C4-2B (cell line): ENCODE measurements around the gene VSX2.

Source experiments
- ZFX ChIP-seq: fragments of 450-650 bp; IDR thresholded peaks from 2 replicates; pipeline ENCODE4 v1.6.1; 2017
- TF ChIP-seq, protein P1 (sequence below): fragments of 450-650 bp; conservative IDR thresholded peaks from 2 replicates; pipeline ENCODE4 v1.5.1; 2017; ENCODE audit warnings: mild to moderate bottlenecking

DNA sequence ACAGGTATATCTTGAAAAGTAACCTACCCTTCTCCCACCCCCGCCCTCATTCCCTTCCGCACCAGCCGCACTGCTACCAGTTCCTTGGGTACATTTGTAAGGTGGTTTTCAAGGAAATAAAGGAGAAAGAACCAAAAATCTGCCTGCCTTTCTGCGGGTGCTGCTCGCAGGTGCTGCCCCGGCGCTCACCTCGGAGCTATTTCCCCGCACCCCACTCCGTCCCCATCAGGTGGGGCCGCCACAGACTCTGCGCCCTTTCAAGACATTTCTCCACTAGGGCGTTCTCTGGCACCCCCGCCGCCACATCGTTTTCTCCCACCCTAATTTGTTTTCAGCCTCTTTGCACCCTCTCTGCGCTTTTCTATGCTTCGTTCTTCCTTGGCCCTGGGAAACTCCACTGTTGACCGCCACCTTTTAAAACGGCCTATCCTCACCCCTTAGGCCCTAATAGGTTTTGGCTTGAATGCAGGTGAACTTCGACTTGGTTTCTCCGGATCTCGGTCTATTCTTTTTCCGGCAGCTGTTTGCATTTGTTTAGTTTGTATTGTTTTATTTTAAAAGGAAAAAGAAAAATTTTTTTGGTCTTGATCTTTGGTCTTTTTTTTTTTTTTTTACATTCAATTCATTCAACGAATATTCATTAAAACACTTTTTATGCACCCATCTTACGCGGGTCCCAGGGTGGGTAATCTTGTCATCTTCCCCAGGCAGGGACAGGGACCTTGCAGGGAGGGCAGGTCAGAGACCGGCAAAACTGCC, 3.0 kb downstream of the VSX2 start:
- TF ChIP-seq, protein P1, sequence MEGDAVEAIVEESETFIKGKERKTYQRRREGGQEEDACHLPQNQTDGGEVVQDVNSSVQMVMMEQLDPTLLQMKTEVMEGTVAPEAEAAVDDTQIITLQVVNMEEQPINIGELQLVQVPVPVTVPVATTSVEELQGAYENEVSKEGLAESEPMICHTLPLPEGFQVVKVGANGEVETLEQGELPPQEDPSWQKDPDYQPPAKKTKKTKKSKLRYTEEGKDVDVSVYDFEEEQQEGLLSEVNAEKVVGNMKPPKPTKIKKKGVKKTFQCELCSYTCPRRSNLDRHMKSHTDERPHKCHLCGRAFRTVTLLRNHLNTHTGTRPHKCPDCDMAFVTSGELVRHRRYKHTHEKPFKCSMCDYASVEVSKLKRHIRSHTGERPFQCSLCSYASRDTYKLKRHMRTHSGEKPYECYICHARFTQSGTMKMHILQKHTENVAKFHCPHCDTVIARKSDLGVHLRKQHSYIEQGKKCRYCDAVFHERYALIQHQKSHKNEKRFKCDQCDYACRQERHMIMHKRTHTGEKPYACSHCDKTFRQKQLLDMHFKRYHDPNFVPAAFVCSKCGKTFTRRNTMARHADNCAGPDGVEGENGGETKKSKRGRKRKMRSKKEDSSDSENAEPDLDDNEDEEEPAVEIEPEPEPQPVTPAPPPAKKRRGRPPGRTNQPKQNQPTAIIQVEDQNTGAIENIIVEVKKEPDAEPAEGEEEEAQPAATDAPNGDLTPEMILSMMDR = no peak
- TF ChIP-seq ZFX = no peak
